Pons (tissue), 1 donor: ENCODE measurements around the gene SUCLG1.
"Not testable (repeated sequence)": the region's sequence is repeated elsewhere in the genome, so short reads cannot be mapped to it uniquely, and the experiment has no call there.

Source experiments
- DNase-seq: peaks from one replicate; pipeline ENCODE4 v3.0.0-alpha.2; 2016; ENCODE audit warnings: low spot score

SUCLG1 gene

GRCh38 chr2:84421197-84421596 lies 37.9 kb downstream of the SUCLG1 start:
- DNase-seq: no peak

GRCh38 chr2:84417453-84418145 lies 41.5 kb downstream of the SUCLG1 start:
- DNase-seq: no peak

- DNase-seq: no peak
Observed at GRCh38 chr2:84409531-84409930, 49.5 kb downstream of the SUCLG1 start.

GRCh38 chr2:84402111-84402510 lies 57.0 kb downstream of the SUCLG1 start:
- not testable (repeated sequence) for DNase-seq

GRCh38 chr2:84399839-84400238 lies 59.2 kb downstream of the SUCLG1 start:
- DNase-seq: not testable (repeated sequence)

- DNase-seq: no peak
Observed at GRCh38 chr2:84395820-84396219, 63.3 kb downstream of the SUCLG1 start.

GRCh38 chr2:84394628-84395027 lies 64.5 kb downstream of the SUCLG1 start:
- no peak for DNase-seq

- no peak for DNase-seq
Observed at GRCh38 chr2:84393829-84394228, 65.3 kb downstream of the SUCLG1 start.

GRCh38 chr2:84389794-84390193 lies 69.3 kb downstream of the SUCLG1 start:
- DNase-seq: no peak

GRCh38 chr2:84388921-84389490 lies 70.1 kb downstream of the SUCLG1 start:
- DNase-seq: no peak

- no peak for DNase-seq
Observed at GRCh38 chr2:84388133-84388532, 70.9 kb downstream of the SUCLG1 start.

GRCh38 chr2:84386336-84387040 lies 72.6 kb downstream of the SUCLG1 start:
- DNase-seq: no peak

- no peak for DNase-seq
Observed at GRCh38 chr2:84383271-84383670, 75.8 kb downstream of the SUCLG1 start.

- DNase-seq: no peak
Observed at GRCh38 chr2:84380875-84381274, 78.2 kb downstream of the SUCLG1 start.

GRCh38 chr2:84378960-84379359 lies 80.1 kb downstream of the SUCLG1 start:
- DNase-seq: no peak

GRCh38 chr2:84375020-84375419 lies 84.1 kb downstream of the SUCLG1 start:
- DNase-seq: no peak

- no peak for DNase-seq
Observed at GRCh38 chr2:84373866-84374265, 85.2 kb downstream of the SUCLG1 start.
